H7 (cell line): ENCODE results near the gene GPR12. TPM values are rescaled to one million over a fixed set of nuclear protein-coding genes. Genes with fewer than 3 reads are reported as not detected.

Experiments used
- DNase-seq: peaks from one replicate; pipeline ENCODE4 v3.0.0; 2012
- H3K27me3 ChIP-seq: 2 replicates; pipeline ENCODE4 v1.6.0; 2011; ENCODE audit warnings: mild to moderate bottlenecking, low read length; ENCODE audit not compliant: control insufficient read depth, insufficient read depth
- H3K36me3 ChIP-seq: replicated peaks from 2 replicates; pipeline ENCODE4 v1.5.1; 2011; ENCODE audit warnings: low read length; ENCODE audit not compliant: control insufficient read depth, insufficient read depth
- H3K4me3 ChIP-seq: 2 replicates; pipeline ENCODE4 v1.5.1; 2011; ENCODE audit warnings: low read depth, mild to moderate bottlenecking, control low read depth, low read length, moderate library complexity; ENCODE audit not compliant: insufficient read depth
- total RNA-seq: library from RNA; depleted of rRNA; stranded (reverse); fragments of >200 nt; shearing (Covaris generic); gene quantifications from 2 replicates; pipeline ENCODE4 v1.2.3, GENCODE V29; 2014; rRNA removed

GPR12 gene
- total RNA-seq: not detected in 2 replicates

- Histone ChIP-seq H3K36me3 (no peaks in the 10 kb centered on the region), H3K27me3 (peaks cover 49% of the 10 kb centered on the region), H3K4me3 (peak within 1 kb of the TSS; percentile 35)
- peak; percentile 74 for DNase-seq
Measured at GRCh38 chr13:26759907-26760831, at the start of gene GPR12. Gene GPR12 (minus strand): TSS chr13:26760786. CDS start chr13:26759827, 959 bp downstream.

- Histone ChIP-seq H3K4me3 (no peak overlapping the region), H3K36me3 (no peaks in the 10 kb centered on the region), H3K27me3 (no peaks in the 10 kb centered on the region)
- DNase-seq: no peak
Measured at GRCh38 chr13:26810095-26810494, 49.5 kb upstream of the GPR12 start.

GRCh38 chr13:26806891-26807290 is 46.3 kb upstream of the GPR12 start:
- Histone ChIP-seq H3K27me3 (no peaks in the 10 kb centered on the region), H3K36me3 (no peaks in the 10 kb centered on the region), H3K4me3 (no peak overlapping the region)
- no peak for DNase-seq

GRCh38 chr13:26787961-26788360 is 27.4 kb upstream of the GPR12 start:
- H3K36me3 ChIP-seq: no peaks in the 10 kb centered on the region
- no peak overlapping the region for H3K4me3 ChIP-seq
- H3K27me3 ChIP-seq: peaks cover 2% of the 10 kb centered on the region
- no peak for DNase-seq

- H3K4me3 ChIP-seq: no peak overlapping the region
- H3K27me3 ChIP-seq: peaks cover 2% of the 10 kb centered on the region
- no peaks in the 10 kb centered on the region for H3K36me3 ChIP-seq
- no peak for DNase-seq
Measured at GRCh38 chr13:26786651-26787295, 26.2 kb upstream of the GPR12 start.

- Histone ChIP-seq H3K4me3 (peak overlapping the region; percentile 56), H3K36me3 (no peaks in the 10 kb centered on the region), H3K27me3 (peaks cover 2% of the 10 kb centered on the region)
- DNase-seq: peak; percentile 48
Measured at GRCh38 chr13:26785838-26786630, 25.4 kb upstream of the GPR12 start.

- Histone ChIP-seq H3K4me3 (peak overlapping the region; percentile 56), H3K27me3 (peaks cover 2% of the 10 kb centered on the region), H3K36me3 (no peaks in the 10 kb centered on the region)
- DNase-seq: peak; percentile 48
Measured at GRCh38 chr13:26784704-26785639, 24.4 kb upstream of the GPR12 start.

GRCh38 chr13:26780411-26780810 is 19.8 kb upstream of the GPR12 start:
- no peak for DNase-seq
- no peaks in the 10 kb centered on the region for H3K27me3 ChIP-seq
- H3K36me3 ChIP-seq: no peaks in the 10 kb centered on the region
- no peak overlapping the region for H3K4me3 ChIP-seq

GRCh38 chr13:26779321-26779720 is 18.7 kb upstream of the GPR12 start:
- no peak for DNase-seq
- Histone ChIP-seq H3K36me3 (no peaks in the 10 kb centered on the region), H3K4me3 (no peak overlapping the region), H3K27me3 (no peaks in the 10 kb centered on the region)

- no peak for DNase-seq
Measured at GRCh38 chr13:26772531-26772930, 11.9 kb upstream of the GPR12 start.

GRCh38 chr13:26771796-26772195 is 11.2 kb upstream of the GPR12 start:
- DNase-seq: no peak
- Histone ChIP-seq H3K36me3 (no peaks in the 10 kb centered on the region), H3K27me3 (no peaks in the 10 kb centered on the region), H3K4me3 (no peak overlapping the region)

More at GRCh38 chr13:26772531-26772930, 11.9 kb upstream of the GPR12 start:
- no peaks in the 10 kb centered on the region for H3K27me3 ChIP-seq
- H3K4me3 ChIP-seq: no peak overlapping the region
- no peaks in the 10 kb centered on the region for H3K36me3 ChIP-seq

- Histone ChIP-seq H3K27me3 (peaks cover 48% of the 10 kb centered on the region), H3K36me3 (no peaks in the 10 kb centered on the region), H3K4me3 (no peak overlapping the region)
- DNase-seq: no peak
Measured at GRCh38 chr13:26762745-26763345, 2.3 kb upstream of the GPR12 start.

GRCh38 chr13:26760832-26761582 is 421 bp upstream of the GPR12 start:
- Histone ChIP-seq H3K36me3 (no peaks in the 10 kb centered on the region), H3K4me3 (peak overlapping the region; percentile 35), H3K27me3 (peaks cover 49% of the 10 kb centered on the region)
- peak; percentile 83 for DNase-seq
